HepG2 (cell line): ENCODE results near the gene HPCAL1. TPM values are rescaled to one million over a fixed set of nuclear protein-coding genes. Genes with fewer than 3 reads are reported as not detected.

ENCODE experiments used
- ATAC-seq: fragments of 200-7000 bp; cut with Tn5 transposase; 3 replicates; pipeline ENCODE4 v1.9.1; 2020; ENCODE audit warnings: mild to moderate bottlenecking, moderate library complexity
- BruUV-seq: library from RNA; stranded (reverse); fragments of 400-500 nt; replicated peaks from 2 replicates; lab custom pipeline; 2021; lab: Mats Ljungman, UMichigan
- CTCF ChIA-PET: fragments of 300-600 bp; formaldehyde crosslinking; extraction: SDS; loops from one replicate; lab custom pipeline; 2021; ENCODE audit warnings: low total read pairs, inconsistent platforms, low intra/inter-chr PET ratio; lab: Yijun Ruan, JAX
- POLR2A ChIA-PET: fragments of 350-600 bp; sonication (Branson Sonifier 250); formaldehyde crosslinking; loops from one replicate; lab custom pipeline; 2020; ENCODE audit warnings: antibody characterized with exemption, inconsistent platforms; lab: Yijun Ruan, JAX
- DNase-seq: peaks from one replicate; pipeline ENCODE4 v3.0.0-alpha.2; 2015; ENCODE audit warnings: low spot score
- FAIRE-seq: peaks from 3 replicates; lab custom pipeline; 2011; peaks lifted over from hg19 to GRCh38; lab: Jason Lieb, UNC
- H2AFZ ChIP-seq: one replicate; pipeline ENCODE4 v1.6.1; 2011; ENCODE audit warnings: low read length, inconsistent platforms
- H3K27ac ChIP-seq: fragments of 300-600 bp; 3 replicates; pipeline ENCODE4 v1.8.0; 2011; ENCODE audit warnings: mixed run types, mild to moderate bottlenecking, mixed read lengths, low read length, inconsistent platforms; ENCODE audit not compliant: insufficient read depth; ENCODE audit errors: extremely low read length
- H3K27me3 ChIP-seq, 2 experiments: fragments of 200-600 bp in 1 of 2; 2 replicates in 1 of 2; 3 replicates in 1 of 2; pipeline versions ENCODE4 v1.6.0 to v1.8.0; 2011; ENCODE audit warnings: low read length in 2 of 2, mild to moderate bottlenecking in 2 of 2, moderate library complexity in 2 of 2, inconsistent platforms in 1 of 2; ENCODE audit not compliant: insufficient read depth in 2 of 2, control insufficient read depth in 1 of 2
- H3K36me3 ChIP-seq, 2 experiments: fragments of 200-600 bp in 1 of 2; replicated peaks in 1 of 2; 2 replicates in 1 of 2; 3 replicates in 1 of 2; pipeline versions ENCODE4 v1.5.1 to v1.8.0; 2011; ENCODE audit warnings: low read length in 2 of 2, inconsistent platforms in 1 of 2; ENCODE audit not compliant: insufficient read depth in 2 of 2, control insufficient read depth in 1 of 2
- H3K4me1 ChIP-seq: 2 replicates; pipeline ENCODE4 v1.5.1; 2012; ENCODE audit warnings: low read length, inconsistent platforms; ENCODE audit not compliant: insufficient read depth
- H3K4me2 ChIP-seq: 2 replicates; pipeline ENCODE4 v1.6.0; 2011; ENCODE audit warnings: low read depth, low read length, inconsistent platforms
- H3K4me3 ChIP-seq, 3 experiments: fragments of 200-600 bp in 1 of 3; sonication (generic), shearing (Covaris generic) in 1 of 3; replicated peaks in 1 of 3; 2 replicates each; pipeline ENCODE4 v1.5.1; 2011 to 2016; ENCODE audit warnings: low read length in 3 of 3, inconsistent platforms in 2 of 3, low read depth in 2 of 3, mild to moderate bottlenecking in 2 of 3, control low read depth in 1 of 3, mixed read lengths in 1 of 3; ENCODE audit not compliant: insufficient read depth in 1 of 3
- H3K79me2 ChIP-seq: one replicate; pipeline ENCODE4 v1.6.1; 2011; ENCODE audit warnings: low read length, inconsistent platforms; ENCODE audit not compliant: insufficient read depth
- H3K9ac ChIP-seq: 2 replicates; pipeline ENCODE4 v1.6.0; 2011; ENCODE audit warnings: mild to moderate bottlenecking, low read depth, low read length, inconsistent platforms; ENCODE audit not compliant: insufficient read depth
- H3K9me3 ChIP-seq: 2 replicates; pipeline ENCODE4 v1.5.1; 2012; ENCODE audit warnings: mild to moderate bottlenecking, low read length
- H4K20me1 ChIP-seq: 2 replicates; pipeline ENCODE4 v1.6.0; 2011; ENCODE audit warnings: inconsistent platforms, mild to moderate bottlenecking, low read length, moderate library complexity; ENCODE audit not compliant: insufficient read depth
- MIER2 ChIP-seq: IDR thresholded peaks from 2 replicates; pipeline ENCODE4 v1.6.1; 2016; ENCODE audit warnings: missing biosample characterization, missing genetic modification reagents
- NPAS2 ChIP-seq: sonication (generic); formaldehyde crosslinking; IDR thresholded peaks from 2 replicates; pipeline ENCODE4 v1.8.0; 2022; ENCODE audit warnings: mild to moderate bottlenecking, missing genetic modification reagents, borderline replicate concordance
- RORA ChIP-seq: sonication (generic); formaldehyde crosslinking; IDR thresholded peaks from 2 replicates; pipeline ENCODE4 v1.5.0; 2020; ENCODE audit warnings: mild to moderate bottlenecking, missing genetic modification reagents, moderate library complexity
- SRSF9 ChIP-seq: fragments of 200-400 bp; formaldehyde crosslinking; IDR thresholded peaks from 2 replicates; pipeline ENCODE4 v1.6.1; 2018; ENCODE audit warnings: borderline replicate concordance, mild to moderate bottlenecking, low read depth, low read length; ENCODE audit not compliant: insufficient read depth, poor library complexity, severe bottlenecking
- ZIK1 ChIP-seq: sonication (generic); formaldehyde crosslinking; IDR thresholded peaks from 2 replicates; pipeline ENCODE4 v1.5.0; 2020; ENCODE audit warnings: mild to moderate bottlenecking, low read depth, missing genetic modification reagents, borderline replicate concordance
- ZNF577 ChIP-seq: sonication (generic); formaldehyde crosslinking; IDR thresholded peaks from 2 replicates; pipeline ENCODE4 v1.4.0; 2020; ENCODE audit warnings: mild to moderate bottlenecking, low read depth, missing genetic modification reagents, borderline replicate concordance
- ZNF747 ChIP-seq: sonication (generic); formaldehyde crosslinking; IDR thresholded peaks from 2 replicates; pipeline ENCODE4 v1.8.1; 2023; ENCODE audit warnings: missing genetic modification reagents, mild to moderate bottlenecking, borderline replicate concordance
- WGBS: methylation state at CpG from one replicate; pipeline ENCODE4 v1.1.6; 2017; ENCODE audit warnings: low lambda C conversion rate; 5-methylcytosine and 5-hydroxymethylcytosine counted together
- in situ Hi-C: cut with HindIII; loops from 2 replicates; pipeline ENCODE4 v1.10.0; 2017; ENCODE audit warnings: low pct_unique_long_range_greater_than_20kb; ENCODE audit not compliant: extremely low pct_ligation_motif_present
- intact Hi-C: fragments of 100-400 bp; cut with micrococcal nuclease; formaldehyde crosslinking; loops from one replicate; pipeline ENCODE4 v1.10.0; 2022; ENCODE audit not compliant: unreplicated experiment
- polyA plus RNA-seq, 8 experiments: library from polyadenylated mRNA; depleted of rRNA in 3 of 8; stranded (reverse) in 7 of 8; unstranded in 1 of 8; fragments of >200 nt; fragmentation: Illumina TruSeq in 4 of 8; extraction: Trizol in 4 of 8; gene quantifications; 2 replicates each; pipeline versions ENCODE4 v1.2.1 to v1.2.3, GENCODE V29; 2011 to 2016; ENCODE audit warnings: low read depth in 4 of 8, missing spikeins in 1 of 8, mixed read lengths in 1 of 8; ENCODE audit not compliant: insufficient read depth in 1 of 8
- total RNA-seq, 5 experiments: library from RNA; depleted of rRNA; stranded (reverse); fragments of >200 nt; fragmentation: Illumina TruSeq; extraction: Trizol; gene quantifications; 2 replicates each; pipeline ENCODE4 v1.2.3, GENCODE V29; 2016; ENCODE audit warnings: low read depth in 1 of 5
- TF ChIP-seq, protein P1 (sequence below), 2 experiments: IDR thresholded peaks; 2 replicates each; pipeline ENCODE4 v1.6.1; 2011 to 2012; ENCODE audit warnings: low read length in 2 of 2, borderline replicate concordance in 1 of 2, low read depth in 1 of 2, mild to moderate bottlenecking in 1 of 2, moderate library complexity in 1 of 2

The HPCAL1 gene
- total and polyA plus RNA-seq, 2 of the 13 experiments (the other 11 are each of a cell fraction or from before 2014, with no cell fraction given) = 29.5 to 29.9 TPM

DNA sequence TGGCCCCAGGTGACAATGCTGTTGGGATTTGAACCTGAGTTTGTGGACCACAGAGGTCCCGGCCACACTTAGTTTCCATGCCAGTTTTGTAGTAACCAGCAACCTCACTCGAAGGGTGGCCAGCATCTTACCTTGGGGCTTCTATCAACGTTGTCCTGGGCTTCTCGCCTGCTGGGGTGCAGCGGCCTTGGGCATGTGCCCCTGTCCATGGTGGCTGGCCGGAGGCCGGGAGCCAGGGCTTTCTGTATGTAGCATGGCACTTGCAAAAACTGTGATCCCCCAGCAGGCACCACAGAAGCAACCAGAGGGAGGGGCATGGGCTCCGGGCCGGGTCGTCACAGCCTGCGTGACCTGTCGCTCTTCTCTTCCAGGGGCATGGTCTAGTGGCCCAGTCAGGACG lies 93.8 kb downstream of the HPCAL1 start:
- BruUV-seq = no TSS peak
- Histone ChIP-seq H3K4me1 (peaks cover 41% of the 10 kb centered on the region), H3K4me3 (no peak overlapping the region), H3K36me3 (peaks cover 4 to 6% of the 10 kb centered on the region in 2 experiments; a peak in 2 of 5 replicates)
- FAIRE-seq (no peak), DNase-seq (no peak)
- in situ Hi-C loops = no loop called here
- TF ChIP-seq ZNF747 (CRISPR knock-in tag) (no peak), ZNF577 (CRISPR knock-in tag) (no peak), MIER2 (CRISPR knock-in tag) (no peak), SRSF9 (no peak), ZIK1 (CRISPR knock-in tag) (no peak), NPAS2 (CRISPR knock-in tag) (no peak), RORA (CRISPR knock-in tag) (no peak)
- TF ChIP-seq, protein P1, sequence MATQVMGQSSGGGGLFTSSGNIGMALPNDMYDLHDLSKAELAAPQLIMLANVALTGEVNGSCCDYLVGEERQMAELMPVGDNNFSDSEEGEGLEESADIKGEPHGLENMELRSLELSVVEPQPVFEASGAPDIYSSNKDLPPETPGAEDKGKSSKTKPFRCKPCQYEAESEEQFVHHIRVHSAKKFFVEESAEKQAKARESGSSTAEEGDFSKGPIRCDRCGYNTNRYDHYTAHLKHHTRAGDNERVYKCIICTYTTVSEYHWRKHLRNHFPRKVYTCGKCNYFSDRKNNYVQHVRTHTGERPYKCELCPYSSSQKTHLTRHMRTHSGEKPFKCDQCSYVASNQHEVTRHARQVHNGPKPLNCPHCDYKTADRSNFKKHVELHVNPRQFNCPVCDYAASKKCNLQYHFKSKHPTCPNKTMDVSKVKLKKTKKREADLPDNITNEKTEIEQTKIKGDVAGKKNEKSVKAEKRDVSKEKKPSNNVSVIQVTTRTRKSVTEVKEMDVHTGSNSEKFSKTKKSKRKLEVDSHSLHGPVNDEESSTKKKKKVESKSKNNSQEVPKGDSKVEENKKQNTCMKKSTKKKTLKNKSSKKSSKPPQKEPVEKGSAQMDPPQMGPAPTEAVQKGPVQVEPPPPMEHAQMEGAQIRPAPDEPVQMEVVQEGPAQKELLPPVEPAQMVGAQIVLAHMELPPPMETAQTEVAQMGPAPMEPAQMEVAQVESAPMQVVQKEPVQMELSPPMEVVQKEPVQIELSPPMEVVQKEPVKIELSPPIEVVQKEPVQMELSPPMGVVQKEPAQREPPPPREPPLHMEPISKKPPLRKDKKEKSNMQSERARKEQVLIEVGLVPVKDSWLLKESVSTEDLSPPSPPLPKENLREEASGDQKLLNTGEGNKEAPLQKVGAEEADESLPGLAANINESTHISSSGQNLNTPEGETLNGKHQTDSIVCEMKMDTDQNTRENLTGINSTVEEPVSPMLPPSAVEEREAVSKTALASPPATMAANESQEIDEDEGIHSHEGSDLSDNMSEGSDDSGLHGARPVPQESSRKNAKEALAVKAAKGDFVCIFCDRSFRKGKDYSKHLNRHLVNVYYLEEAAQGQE (IDR thresholded peaks at IDR 0.05; ENCODE audit: borderline replicate concordance in 1 of 2, low read depth in 1 of 2, low read length in 2 of 2) = peak; percentile 11 to 78
- TF ChIP-seq, all 625 proteins: peak for 1
- H3K9ac ChIP-seq = no peak overlapping the region
- POLR2A ChIA-PET = no interaction called here
- no peaks in the 10 kb centered on the region for H3K79me2 ChIP-seq
- H3K9me3 ChIP-seq = no peaks in the 10 kb centered on the region
- no peak for ATAC-seq
- H3K4me2 ChIP-seq = no peak overlapping the region
- no peak overlapping the region for H2AFZ ChIP-seq
- WGBS = 96% methylated on average over 10 of the region's 13 CpGs
- intact Hi-C loops = no loop called here
- H3K27me3 ChIP-seq = no peaks in the 10 kb centered on the region
- H3K27ac ChIP-seq = no peak overlapping the region
- CTCF ChIA-PET = no interaction called here
- peaks cover 12% of the 10 kb centered on the region; the same call in 1 of the 2 replicates for H4K20me1 ChIP-seq
